ENCODE measurements around the gene PTGIR.

The PTGIR gene

GRCh38 chr19:46616631-46617322, 8.1 kb downstream of the PTGIR start:
- no peak for DNase-seq (ENCODE audit: low read depth)

- no peak for DNase-seq (ENCODE audit: low read depth)
Observed at GRCh38 chr19:46615966-46616365, 8.9 kb downstream of the PTGIR start.

DNA sequence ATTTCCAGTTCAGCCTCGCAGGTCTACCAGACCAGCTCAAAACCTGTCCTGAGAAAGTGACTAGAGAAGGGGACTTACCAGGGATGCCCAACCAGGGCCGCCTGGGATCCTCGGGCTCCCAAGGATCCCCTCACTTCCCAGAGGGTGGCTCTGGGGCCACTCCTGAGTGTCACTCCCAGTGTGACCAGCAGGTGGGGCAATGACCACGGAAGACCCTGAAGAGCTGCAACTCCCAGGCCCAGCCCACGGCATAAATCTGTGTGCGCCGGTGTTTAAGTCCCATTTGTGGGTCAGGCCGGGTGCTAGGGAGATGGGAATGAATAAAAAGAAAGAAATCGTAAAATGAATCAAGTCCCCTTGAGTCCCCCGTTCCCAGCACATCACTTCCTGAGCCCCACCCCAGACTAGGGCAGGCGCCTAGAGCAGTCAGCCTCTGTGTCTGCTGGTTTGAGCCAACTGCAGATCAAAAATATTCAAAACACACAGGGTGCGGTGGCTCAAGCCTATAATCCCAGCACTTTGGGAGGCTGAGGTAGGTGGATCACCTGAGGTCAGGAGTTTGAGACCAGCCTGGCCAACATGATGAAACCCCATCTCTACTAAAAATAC, 10.7 kb downstream of the PTGIR start:
- peak; percentile 77 for DNase-seq (ENCODE audit: low read depth)

DNA sequence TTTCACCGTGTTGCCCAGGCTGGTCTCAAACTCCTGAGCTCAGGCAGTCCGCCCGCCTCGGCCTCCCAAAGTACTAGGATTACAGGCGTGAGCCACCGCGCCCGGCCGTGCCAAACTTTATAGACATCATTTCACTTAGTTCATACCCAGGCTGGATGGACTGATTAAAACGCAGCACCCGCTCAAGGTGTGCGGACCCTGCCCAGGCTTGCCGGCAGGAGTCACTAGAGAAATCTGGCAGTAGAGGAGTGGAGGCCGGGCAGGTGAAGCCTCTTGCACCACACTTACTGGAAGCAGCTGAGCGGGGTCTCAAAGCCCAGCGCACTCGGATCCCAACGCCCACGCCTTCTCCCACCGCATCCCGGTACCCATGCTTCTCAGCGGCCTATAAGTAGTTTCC, 11.4 kb downstream of the PTGIR start:
- no peak for DNase-seq (ENCODE audit: low read depth)

GRCh38 chr19:46611776-46612175, 13.1 kb downstream of the PTGIR start:
- DNase-seq (ENCODE audit: low read depth): no peak

- no peak for DNase-seq (ENCODE audit: low read depth)
Observed at GRCh38 chr19:46610851-46611770, 13.8 kb downstream of the PTGIR start.

DNA sequence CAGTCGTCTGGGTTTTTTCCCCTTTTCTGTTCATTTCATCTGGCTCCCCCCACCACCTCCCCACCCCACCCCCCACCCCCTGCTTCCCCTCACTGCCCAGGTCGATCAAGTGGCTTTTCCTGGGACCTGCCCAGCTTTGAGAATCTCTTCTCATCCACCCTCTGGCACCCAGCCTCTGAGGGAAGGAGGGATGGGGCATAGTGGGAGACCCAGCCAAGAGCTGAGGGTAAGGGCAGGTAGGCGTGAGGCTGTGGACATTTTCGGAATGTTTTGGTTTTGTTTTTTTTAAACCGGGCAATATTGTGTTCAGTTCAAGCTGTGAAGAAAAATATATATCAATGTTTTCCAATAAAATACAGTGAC, 14.5 kb downstream of the PTGIR start:
- DNase-seq (ENCODE audit: low read depth): no peak

- no peak for DNase-seq (ENCODE audit: low read depth)
Observed at GRCh38 chr19:46609511-46610412, 15.1 kb downstream of the PTGIR start.

GRCh38 chr19:46608581-46609345, 16.1 kb downstream of the PTGIR start:
- DNase-seq (ENCODE audit: low read depth): no peak

- no peak for DNase-seq (ENCODE audit: low read depth)
Observed at GRCh38 chr19:46608178-46608577, 16.7 kb downstream of the PTGIR start.

DNA sequence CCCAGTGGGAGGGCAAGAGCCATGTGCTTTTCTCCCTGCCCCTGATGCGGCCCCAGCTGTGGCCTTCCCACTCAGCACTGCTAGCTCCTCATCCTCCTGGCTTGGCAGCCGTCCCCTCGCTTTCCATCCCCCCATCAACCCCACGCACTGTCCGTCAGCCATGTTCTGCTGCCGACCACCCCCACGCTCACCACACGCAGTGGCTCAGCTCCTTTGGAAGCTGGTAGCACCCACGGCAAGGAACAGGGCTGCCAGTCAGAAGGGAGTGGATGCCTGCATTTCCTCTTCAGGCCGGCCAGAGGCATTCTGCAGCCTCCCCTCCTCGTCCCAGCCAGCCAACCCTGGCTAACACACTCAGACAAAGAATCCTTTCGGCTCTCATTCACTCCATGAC, 17.4 kb downstream of the PTGIR start:
- no peak for DNase-seq (ENCODE audit: low read depth)

- DNase-seq (ENCODE audit: low read depth): no peak
Observed at GRCh38 chr19:46606681-46607447, 18.0 kb downstream of the PTGIR start.

DNA sequence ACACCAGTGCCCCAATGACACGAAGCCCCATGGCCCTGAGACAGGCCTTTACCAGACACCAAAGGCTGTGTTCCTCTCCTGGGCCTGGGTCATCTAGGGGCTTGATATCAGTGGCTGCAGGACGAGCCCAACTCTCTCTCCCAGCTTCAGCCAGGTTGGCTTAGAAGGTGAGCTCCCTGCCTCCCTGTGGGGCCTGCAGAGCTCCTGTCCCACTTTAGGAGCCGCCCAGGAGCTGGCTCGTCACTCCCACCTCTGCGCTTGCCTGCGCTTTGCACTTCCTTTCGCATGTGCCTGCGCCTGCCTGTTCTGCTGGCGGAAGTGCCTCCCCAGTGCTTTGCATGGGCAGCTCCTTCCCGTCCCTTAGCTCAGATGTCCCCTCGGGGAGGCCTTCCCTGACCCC, 18.9 kb downstream of the PTGIR start:
- no peak for DNase-seq (ENCODE audit: low read depth)

DNA sequence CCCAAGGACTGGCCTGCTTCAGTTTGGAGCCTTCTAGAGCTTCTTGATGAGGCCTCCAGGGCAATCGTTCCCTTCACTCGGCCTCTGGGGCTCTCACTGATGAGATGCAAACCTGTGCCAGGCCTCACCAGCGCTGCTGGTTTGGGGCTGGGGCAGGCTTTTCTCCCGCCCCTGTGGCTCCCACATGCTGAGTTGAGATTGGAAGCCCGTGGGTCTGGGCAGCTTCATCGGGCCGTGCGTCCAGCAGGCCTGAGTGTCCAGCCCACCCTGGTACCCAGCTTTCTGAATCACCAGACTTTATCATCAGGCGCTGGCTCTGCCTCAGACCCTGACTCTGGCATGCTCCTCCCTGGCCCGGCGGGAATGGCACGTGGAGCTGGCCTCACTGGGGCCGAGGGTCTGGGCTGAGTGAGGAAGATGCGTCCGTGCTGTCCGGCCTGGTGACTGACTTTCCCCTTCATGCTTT, 19.5 kb downstream of the PTGIR start:
- no peak for DNase-seq (ENCODE audit: low read depth)

GRCh38 chr19:46604781-46605355, 20.0 kb downstream of the PTGIR start:
- no peak for DNase-seq (ENCODE audit: low read depth)

GRCh38 chr19:46603752-46604231, 21.1 kb downstream of the PTGIR start:
- no peak for DNase-seq (ENCODE audit: low read depth)

DNA sequence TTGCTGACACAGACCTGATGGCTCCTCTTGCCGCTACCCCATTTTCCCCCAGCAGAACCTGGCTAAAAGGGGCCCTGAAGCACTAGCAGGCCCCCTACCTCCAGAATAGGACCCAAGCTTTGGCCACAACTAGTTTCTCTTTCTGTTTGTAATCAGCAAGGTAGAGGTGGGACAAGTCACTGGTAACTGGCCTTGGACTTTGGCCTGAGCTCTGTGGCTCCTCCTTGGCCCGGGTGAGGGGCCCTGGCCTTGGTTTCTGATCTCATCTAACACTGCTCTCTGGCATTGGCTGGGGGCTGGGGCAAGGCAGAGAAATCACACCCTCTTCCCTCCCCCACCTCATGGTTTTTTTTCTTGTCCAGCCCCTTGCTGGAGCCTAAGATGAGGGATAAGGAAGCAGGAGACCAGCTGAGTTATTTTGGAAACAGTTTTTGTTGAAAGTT, 21.7 kb downstream of the PTGIR start:
- DNase-seq (ENCODE audit: low read depth): no peak

GRCh38 chr19:46602392-46603194, 22.3 kb downstream of the PTGIR start:
- no peak for DNase-seq (ENCODE audit: low read depth)

Measured in activated T-cell treated with anti-CD3 and anti-CD28 coated beads for 1 hour (primary cell).